COR-L47 (cell line): ENCODE measurements around the gene SLC12A8.

Experiments
- DNase-seq: peaks from one replicate; lab custom pipeline; 2025; lab: John Stamatoyannopoulos, UW

Gene SLC12A8

GRCh38 chr3:125073390-125073905, 139.1 kb downstream of the SLC12A8 start:
- DNase-seq: no peak

- DNase-seq: no peak
Measured at GRCh38 chr3:125072749-125073389, 139.7 kb downstream of the SLC12A8 start.

GRCh38 chr3:125072301-125072700, 140.2 kb downstream of the SLC12A8 start:
- no peak for DNase-seq

GRCh38 chr3:125069968-125070745, 142.4 kb downstream of the SLC12A8 start:
- DNase-seq: no peak

- no peak for DNase-seq
Measured at GRCh38 chr3:125069452-125069851, 143.1 kb downstream of the SLC12A8 start.

GRCh38 chr3:125068265-125068664, 144.3 kb downstream of the SLC12A8 start:
- no peak for DNase-seq

- DNase-seq: no peak
Measured at GRCh38 chr3:125067225-125067624, 145.3 kb downstream of the SLC12A8 start.

- no peak for DNase-seq
Measured at GRCh38 chr3:125062904-125063618, 149.5 kb downstream of the SLC12A8 start.

GRCh38 chr3:125061646-125062045, 150.9 kb downstream of the SLC12A8 start:
- no peak for DNase-seq

- no peak for DNase-seq
Measured at GRCh38 chr3:125061170-125061569, 151.4 kb downstream of the SLC12A8 start.

- no peak for DNase-seq
Measured at GRCh38 chr3:125059488-125060245, 152.9 kb downstream of the SLC12A8 start.

GRCh38 chr3:125058959-125059358, 153.6 kb downstream of the SLC12A8 start:
- no peak for DNase-seq

- no peak for DNase-seq
Measured at GRCh38 chr3:125058529-125058928, 154.0 kb downstream of the SLC12A8 start.

- DNase-seq: no peak
Measured at GRCh38 chr3:125057186-125057850, 155.2 kb downstream of the SLC12A8 start.

GRCh38 chr3:125055913-125056745, 156.4 kb downstream of the SLC12A8 start, which contains the start of gene HEG1:
TSS of gene HEG1 (minus strand) at chr3:125055997. CDS start at chr3:125055890, 107 bp downstream.
- DNase-seq: peak; percentile 47

- peak; percentile 50 for DNase-seq
Measured at GRCh38 chr3:125055331-125055912, 157.1 kb downstream of the SLC12A8 start.

GRCh38 chr3:125054449-125055329, 157.9 kb downstream of the SLC12A8 start:
- DNase-seq: no peak

GRCh38 chr3:125054062-125054448, 158.5 kb downstream of the SLC12A8 start:
- DNase-seq: no peak

GRCh38 chr3:125053304-125053699, 159.2 kb downstream of the SLC12A8 start:
- no peak for DNase-seq
